Vagina (tissue), 2 donors: ENCODE measurements around the gene CLEC10A. TPM values are rescaled to one million over a fixed set of nuclear protein-coding genes. Genes with fewer than 3 reads are reported as not detected.
"Not testable (repeated sequence)": the region's sequence is repeated elsewhere in the genome, so short reads cannot be mapped to it uniquely, and the experiment has no call there.

ENCODE experiments used
- DNase-seq, 2 donors: peaks; one replicate each; pipeline ENCODE4 v3.0.0-alpha.2; 2017; ENCODE audit errors: extremely low spot score in 2 of 2
- H3K27ac ChIP-seq: fragments of 200-600 bp; sonication (generic); one replicate; pipeline ENCODE4 v1.5.1; 2019
- H3K27me3 ChIP-seq: fragments of 200-600 bp; sonication (generic); one replicate; pipeline ENCODE4 v1.5.1; 2019
- H3K36me3 ChIP-seq, 2 donors: fragments of 200-600 bp; sonication (generic); one replicate each; pipeline ENCODE4 v1.5.1; 2017 to 2019
- H3K4me1 ChIP-seq: fragments of 200-600 bp; sonication (generic); one replicate; pipeline ENCODE4 v1.5.1; 2019
- H3K4me3 ChIP-seq, 2 donors: fragments of 200-600 bp; sonication (generic); 1 replicate in 1 of 2; 2 replicates in 1 of 2; pipeline ENCODE4 v1.5.1; 2016 to 2019
- H3K9me3 ChIP-seq: fragments of 200-600 bp; sonication (generic); one replicate; pipeline ENCODE4 v1.5.1; 2019
- POLR2A ChIP-seq, 2 donors: fragments of 450-650 bp; IDR thresholded peaks; one replicate each; pipeline ENCODE4 v1.6.1; 2017; ENCODE audit warnings: antibody characterized with exemption in 2 of 2, mild to moderate bottlenecking in 2 of 2, moderate library complexity in 2 of 2
- POLR2AphosphoS5 ChIP-seq, 2 donors: sonication (generic); formaldehyde crosslinking; IDR thresholded peaks; one replicate each; pipeline ENCODE4 v1.9.0; 2017; ENCODE audit warnings: antibody characterized with exemption in 2 of 2, mild to moderate bottlenecking in 2 of 2, low read depth in 1 of 2; ENCODE audit not compliant: insufficient read depth in 1 of 2
- intact Hi-C: fragments of 100-400 bp; cut with DNase I; formaldehyde crosslinking; loops from one replicate; pipeline ENCODE4 v1.15.1; 2023
- total RNA-seq: library from RNA; depleted of rRNA; stranded (reverse); fragments of >200 nt; gene quantifications from one replicate; pipeline ENCODE4 v1.2.3, GENCODE V29; 2016
- TF ChIP-seq, protein P1 (sequence below), 3 experiments: fragments of 450-650 bp in 2 of 3; fragments of 200-600 bp in 1 of 3; sonication (generic) in 1 of 3; IDR thresholded peaks; one replicate each; pipeline ENCODE4 v1.5.1; 2017 to 2019; ENCODE audit warnings: antibody characterized with exemption in 3 of 3, mild to moderate bottlenecking in 2 of 3, moderate library complexity in 2 of 3

Gene CLEC10A
- total RNA-seq, 1 donor from 2014 or later, result 3.7 TPM

DNA sequence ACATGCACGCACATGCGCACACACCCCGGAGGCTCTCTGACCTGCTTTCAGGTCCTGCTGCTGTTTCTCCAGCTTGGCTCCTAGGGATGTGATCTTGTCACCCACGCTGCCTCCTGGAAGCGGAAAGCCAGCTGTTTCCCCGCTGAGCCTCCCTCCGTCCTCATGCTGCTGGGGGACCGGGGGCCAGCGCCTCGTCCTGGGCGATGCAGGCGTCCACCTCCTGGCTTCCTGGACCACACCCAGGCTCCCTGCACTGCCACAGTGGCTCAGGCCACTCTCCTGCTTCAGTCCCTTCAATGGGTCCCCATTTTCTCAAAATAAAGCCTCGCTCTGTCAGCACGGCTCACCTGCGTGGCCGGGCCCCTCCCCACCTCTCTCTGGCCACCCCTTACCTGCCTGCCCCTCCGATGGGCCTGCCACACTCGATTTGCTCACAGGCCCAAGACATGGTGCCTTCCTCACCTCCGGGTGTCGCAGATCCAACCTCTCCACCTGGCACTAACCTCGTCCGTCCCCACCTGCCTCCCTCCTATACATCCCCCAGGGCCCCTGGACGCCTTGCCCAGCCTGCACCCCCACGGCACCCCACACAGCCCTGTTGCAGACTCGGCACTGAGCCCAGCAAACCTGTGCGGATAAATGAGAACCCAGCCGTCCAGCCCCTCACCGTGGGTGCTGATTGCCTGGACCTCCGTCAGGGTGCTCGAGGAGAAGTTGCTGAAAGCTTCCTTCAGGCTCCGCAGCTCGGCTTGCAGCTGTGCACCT is 27.9 kb upstream of the CLEC10A start:
- no peak for DNase-seq
- Histone ChIP-seq H3K27ac (no peak overlapping the region), H3K4me3 (no peak overlapping the region), H3K9me3 (no peaks in the 10 kb centered on the region), H3K4me1 (no peaks in the 10 kb centered on the region), H3K27me3 (no peaks in the 10 kb centered on the region), H3K36me3 (no peaks in the 10 kb centered on the region)
- intact Hi-C loops, result no loop called here
- TF ChIP-seq POLR2A (IDR thresholded peaks at IDR 0.05) (no peak), POLR2AphosphoS5 (IDR thresholded peaks at IDR 0.05; ENCODE audit: insufficient read depth in 1 of 2, low read depth in 1 of 2) (no peak)
- TF ChIP-seq, protein P1, sequence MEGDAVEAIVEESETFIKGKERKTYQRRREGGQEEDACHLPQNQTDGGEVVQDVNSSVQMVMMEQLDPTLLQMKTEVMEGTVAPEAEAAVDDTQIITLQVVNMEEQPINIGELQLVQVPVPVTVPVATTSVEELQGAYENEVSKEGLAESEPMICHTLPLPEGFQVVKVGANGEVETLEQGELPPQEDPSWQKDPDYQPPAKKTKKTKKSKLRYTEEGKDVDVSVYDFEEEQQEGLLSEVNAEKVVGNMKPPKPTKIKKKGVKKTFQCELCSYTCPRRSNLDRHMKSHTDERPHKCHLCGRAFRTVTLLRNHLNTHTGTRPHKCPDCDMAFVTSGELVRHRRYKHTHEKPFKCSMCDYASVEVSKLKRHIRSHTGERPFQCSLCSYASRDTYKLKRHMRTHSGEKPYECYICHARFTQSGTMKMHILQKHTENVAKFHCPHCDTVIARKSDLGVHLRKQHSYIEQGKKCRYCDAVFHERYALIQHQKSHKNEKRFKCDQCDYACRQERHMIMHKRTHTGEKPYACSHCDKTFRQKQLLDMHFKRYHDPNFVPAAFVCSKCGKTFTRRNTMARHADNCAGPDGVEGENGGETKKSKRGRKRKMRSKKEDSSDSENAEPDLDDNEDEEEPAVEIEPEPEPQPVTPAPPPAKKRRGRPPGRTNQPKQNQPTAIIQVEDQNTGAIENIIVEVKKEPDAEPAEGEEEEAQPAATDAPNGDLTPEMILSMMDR (IDR thresholded peaks at IDR 0.05), result no peak

DNA sequence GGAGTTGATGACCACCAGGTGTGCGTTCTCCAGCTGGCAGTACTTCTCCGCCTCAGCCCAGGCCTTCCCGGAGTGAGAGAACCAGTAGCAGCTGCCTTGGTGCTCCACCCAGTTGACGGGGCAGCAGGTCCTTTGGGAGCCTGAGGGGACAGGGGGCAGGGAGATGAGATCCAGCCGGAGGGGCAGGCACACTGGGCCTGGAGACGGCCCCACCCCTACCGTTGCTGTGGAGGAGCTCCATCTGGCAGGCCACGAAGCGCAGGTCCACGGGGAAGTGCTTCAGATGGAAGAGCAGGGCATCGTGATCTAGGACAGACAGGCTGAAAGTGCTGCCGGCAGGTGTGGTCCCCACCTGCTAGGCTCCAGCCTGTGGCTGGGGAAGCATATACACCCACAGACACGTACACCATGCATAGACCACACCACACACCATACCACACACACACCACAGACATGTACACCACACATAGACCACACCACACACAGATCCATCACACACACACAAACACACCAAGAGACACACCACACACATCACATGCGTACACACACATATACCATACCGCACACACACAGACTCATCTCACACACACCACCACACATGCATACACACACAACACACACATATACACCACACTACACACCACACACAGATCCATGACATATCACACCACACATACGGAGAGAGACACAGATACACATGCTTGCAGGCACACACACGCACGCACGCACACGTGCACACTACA is 27.1 kb upstream of the CLEC10A start:
- Histone ChIP-seq H3K27me3 (no peaks in the 10 kb centered on the region), H3K9me3 (no peaks in the 10 kb centered on the region), H3K4me1 (no peaks in the 10 kb centered on the region), H3K4me3 (no peak overlapping the region), H3K36me3 (no peaks in the 10 kb centered on the region), H3K27ac (no peak overlapping the region)
- intact Hi-C loops, result no loop called here
- DNase-seq, result no peak
- TF ChIP-seq, protein P1 (IDR thresholded peaks at IDR 0.05), result no peak
- TF ChIP-seq POLR2AphosphoS5 (IDR thresholded peaks at IDR 0.05; ENCODE audit: insufficient read depth in 1 of 2, low read depth in 1 of 2) (no peak), POLR2A (IDR thresholded peaks at IDR 0.05) (no peak)

DNA sequence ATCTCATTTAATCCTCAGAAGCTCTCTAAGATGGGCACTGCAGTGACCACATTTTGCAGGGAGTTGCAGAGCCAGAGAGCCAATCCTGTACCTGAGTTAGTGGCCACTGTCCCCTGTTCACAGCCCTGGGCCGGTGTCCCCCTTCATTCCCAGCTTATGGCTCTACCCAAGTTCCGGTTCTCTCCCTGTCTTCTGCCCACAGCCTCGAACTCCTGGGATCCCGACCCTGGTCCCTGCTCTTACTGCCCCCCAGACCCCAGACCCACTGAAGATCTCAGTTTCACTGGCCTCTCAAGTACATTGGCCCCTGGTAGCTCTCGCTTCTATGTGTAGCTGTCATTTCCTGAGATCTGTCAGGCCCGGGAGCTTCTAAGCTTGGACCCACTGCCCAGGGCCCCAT is 22.4 kb upstream of the CLEC10A start:
- H3K4me3 ChIP-seq, result no peak overlapping the region
- no peaks in the 10 kb centered on the region for H3K4me1 ChIP-seq
- H3K36me3 ChIP-seq, result no peaks in the 10 kb centered on the region
- no peaks in the 10 kb centered on the region for H3K27me3 ChIP-seq
- no peaks in the 10 kb centered on the region for H3K9me3 ChIP-seq
- H3K27ac ChIP-seq, result no peak overlapping the region
- no peak for DNase-seq
- intact Hi-C loops, result no loop called here
- TF ChIP-seq, protein P1 (IDR thresholded peaks at IDR 0.05), result no peak
- no peak for TF ChIP-seq POLR2A (IDR thresholded peaks at IDR 0.05)
- TF ChIP-seq POLR2AphosphoS5 (IDR thresholded peaks at IDR 0.05; ENCODE audit: insufficient read depth in 1 of 2, low read depth in 1 of 2), result no peak

DNA sequence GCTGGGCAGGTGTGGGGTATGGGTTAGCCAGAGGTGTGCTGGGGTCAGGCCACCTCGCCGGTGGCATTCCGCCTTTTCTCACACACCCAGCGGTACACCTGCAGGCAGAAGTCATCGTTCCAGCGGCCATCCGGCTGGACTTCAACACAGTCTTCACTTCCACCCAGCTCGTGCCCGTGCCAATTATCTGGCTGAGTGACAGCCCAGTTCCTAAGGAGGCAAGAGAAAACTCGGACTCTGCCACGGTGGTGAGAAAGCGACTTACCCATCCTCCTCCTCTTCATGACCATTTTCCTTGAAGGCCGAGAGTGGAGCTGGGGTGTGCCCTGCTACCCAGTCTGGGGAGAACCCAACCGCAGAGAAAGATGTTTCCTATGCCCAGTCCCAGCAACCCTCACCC is 21.5 kb upstream of the CLEC10A start:
- no peak for DNase-seq
- Histone ChIP-seq H3K27me3 (no peaks in the 10 kb centered on the region), H3K9me3 (no peaks in the 10 kb centered on the region), H3K4me1 (no peaks in the 10 kb centered on the region), H3K4me3 (no peak overlapping the region), H3K36me3 (no peaks in the 10 kb centered on the region), H3K27ac (no peak overlapping the region)
- TF ChIP-seq, protein P1 (IDR thresholded peaks at IDR 0.05), result no peak
- intact Hi-C loops, result no loop called here

DNA sequence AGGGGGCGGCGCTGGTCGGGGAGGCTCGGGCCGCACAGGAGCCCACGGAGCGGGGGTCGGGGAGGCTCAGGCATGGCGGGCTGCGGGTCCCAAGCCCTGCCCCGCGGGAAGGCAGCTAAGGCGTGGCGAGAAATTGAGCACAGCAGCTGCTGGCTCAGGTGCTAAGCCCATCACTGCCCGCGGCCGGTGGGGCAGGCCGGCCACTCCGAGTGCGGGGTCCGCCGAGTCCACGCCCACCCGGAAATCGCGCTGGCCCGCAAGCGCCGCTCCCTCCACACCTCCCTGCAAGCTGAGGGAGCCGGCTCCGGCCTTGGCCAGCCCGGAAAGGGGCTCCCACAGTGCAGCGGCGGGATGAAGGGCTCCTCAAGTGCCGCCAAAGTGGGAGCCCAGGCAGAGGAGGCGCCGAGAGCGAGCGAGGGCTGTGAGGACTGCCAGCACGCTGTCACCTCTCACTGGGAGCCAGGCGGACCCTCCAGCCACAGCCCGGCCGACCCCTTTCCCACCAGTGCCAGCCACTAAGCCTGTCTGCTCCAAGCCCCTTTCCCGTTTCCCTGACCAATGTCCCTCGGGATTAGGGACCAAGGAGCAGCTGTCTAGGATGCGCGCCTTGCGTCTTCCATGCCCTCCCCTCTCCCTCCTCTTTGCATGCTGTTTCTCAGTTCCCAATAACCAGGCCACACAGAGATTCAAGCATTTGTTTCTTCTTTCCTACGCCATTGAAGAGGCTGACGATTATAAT is 20.8 kb upstream of the CLEC10A start:
- H3K27ac ChIP-seq, H3K4me1 ChIP-seq, intact Hi-C loops, DNase-seq, H3K36me3 ChIP-seq, H3K9me3 ChIP-seq, H3K27me3 ChIP-seq, H3K4me3 ChIP-seq: not testable (repeated sequence)
